Stimulated activated CD4-positive, alpha-beta T cell treated with anti-CD3 and anti-CD28 coated beads, TNF-alpha, amount 100 ng/mL, for 4 hours (primary cell): ENCODE data around the gene OR2A25.
"Not testable (repeated sequence)": the region's sequence is repeated elsewhere in the genome, so short reads cannot be mapped to it uniquely, and the experiment has no call there.

ENCODE experiments used
- DNase-seq, 3 experiments: peaks; one replicate each; pipeline ENCODE4 v3.0.0-alpha.2; 2020; ENCODE audit warnings: low read depth in 3 of 3

The OR2A25 gene

GRCh38 chr7:144069511-144069910 lies at the start of gene OR2A25:
OR2A25 (plus strand) TSS chr7:144069811; CDS start chr7:144074220, 4,409 bp downstream.
- DNase-seq = no peak

GRCh38 chr7:144020340-144020739 lies 49.3 kb upstream of the OR2A25 start:
- DNase-seq = no peak

GRCh38 chr7:144022169-144022568 lies 47.4 kb upstream of the OR2A25 start:
- DNase-seq = no peak

GRCh38 chr7:144023171-144023827 lies 46.3 kb upstream of the OR2A25 start:
- no peak for DNase-seq

DNA sequence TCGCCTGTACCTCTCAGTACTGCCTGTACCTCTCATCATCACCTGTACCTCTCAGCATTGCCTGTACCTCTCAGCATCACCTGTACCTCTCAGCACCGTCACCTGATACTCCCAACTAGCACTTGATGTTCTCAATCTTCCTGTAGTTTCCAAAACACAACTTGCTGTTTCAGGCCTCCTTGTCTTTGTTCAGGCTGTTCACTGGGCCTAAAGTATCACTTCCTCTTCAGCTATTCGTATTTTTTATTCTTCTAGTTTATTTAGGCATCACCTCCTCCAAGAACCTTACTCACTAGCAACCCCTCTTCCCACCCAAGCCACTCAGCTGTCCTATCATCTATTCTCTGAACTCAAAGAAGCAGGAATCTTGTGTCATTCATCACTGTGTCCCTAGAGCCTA lies 45.4 kb upstream of the OR2A25 start:
- DNase-seq = no peak

DNA sequence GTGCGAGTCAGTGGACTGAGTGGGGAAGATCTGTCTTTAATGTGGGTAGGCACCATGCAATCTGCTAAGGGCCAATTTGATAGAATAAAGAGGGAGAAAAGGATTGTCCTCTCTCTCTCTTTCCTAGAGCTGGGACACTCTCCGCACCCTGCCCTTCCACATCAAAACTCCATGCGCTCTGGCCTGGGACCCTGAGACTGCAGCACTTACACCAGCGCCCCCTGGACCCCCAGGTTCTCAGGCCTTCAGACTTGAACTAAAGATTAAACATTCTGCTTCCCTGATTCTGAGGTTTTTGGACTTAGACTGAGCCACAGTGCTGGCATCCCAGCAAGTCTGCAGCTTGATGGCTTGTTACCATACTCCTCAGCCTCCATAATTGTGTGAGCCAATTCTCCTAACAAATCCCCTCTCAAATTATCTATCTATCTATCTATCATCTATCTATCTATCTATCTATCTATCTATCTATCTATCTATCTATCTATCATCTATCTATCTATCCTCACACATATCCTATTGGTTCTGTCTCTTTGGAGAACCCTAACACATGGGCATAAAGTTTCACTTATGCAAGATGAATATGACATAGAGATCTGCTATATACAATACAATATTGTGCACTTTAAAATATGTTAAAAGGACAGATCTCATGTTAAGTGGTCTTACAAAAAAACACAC lies 43.3 kb upstream of the OR2A25 start:
- no peak for DNase-seq

DNA sequence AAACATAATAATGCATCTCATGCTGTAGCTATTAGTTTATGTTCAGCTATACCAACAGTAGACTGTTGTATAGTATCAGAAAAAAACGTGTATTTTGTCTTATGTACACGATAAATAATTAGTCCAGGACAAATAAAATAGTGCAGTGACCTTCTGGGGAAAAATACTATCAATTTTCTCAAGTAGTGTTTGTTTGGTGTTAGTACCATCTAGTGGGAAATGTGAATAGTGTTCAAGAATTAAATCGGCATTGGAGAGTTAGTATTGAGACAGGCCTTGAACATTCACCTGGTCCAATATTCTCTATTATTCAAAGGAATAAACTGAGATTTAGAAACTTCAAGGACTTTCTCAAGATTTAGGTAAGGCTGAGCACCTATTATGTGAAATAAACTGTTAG lies 42.5 kb upstream of the OR2A25 start:
- no peak for DNase-seq

GRCh38 chr7:144027974-144028373 lies 41.6 kb upstream of the OR2A25 start:
- DNase-seq = no peak

DNA sequence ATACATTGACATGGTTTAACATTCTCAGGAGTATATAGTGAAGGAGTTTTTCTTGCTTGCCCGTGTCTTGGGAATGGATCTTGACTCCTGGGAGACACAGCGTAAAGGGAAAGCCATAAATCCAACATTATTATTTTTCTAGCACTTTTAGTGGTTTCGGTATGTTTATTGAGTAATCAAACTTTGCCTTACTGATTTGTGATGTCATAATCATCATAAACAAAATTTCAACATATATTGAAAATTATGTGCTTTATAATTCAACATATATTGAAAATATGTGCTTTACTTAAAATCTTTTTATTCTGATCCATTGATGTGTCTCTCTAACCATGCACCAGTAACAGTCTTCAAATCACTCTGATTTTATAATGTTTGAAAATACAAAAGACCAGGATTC lies 41.1 kb upstream of the OR2A25 start:
- no peak for DNase-seq

DNA sequence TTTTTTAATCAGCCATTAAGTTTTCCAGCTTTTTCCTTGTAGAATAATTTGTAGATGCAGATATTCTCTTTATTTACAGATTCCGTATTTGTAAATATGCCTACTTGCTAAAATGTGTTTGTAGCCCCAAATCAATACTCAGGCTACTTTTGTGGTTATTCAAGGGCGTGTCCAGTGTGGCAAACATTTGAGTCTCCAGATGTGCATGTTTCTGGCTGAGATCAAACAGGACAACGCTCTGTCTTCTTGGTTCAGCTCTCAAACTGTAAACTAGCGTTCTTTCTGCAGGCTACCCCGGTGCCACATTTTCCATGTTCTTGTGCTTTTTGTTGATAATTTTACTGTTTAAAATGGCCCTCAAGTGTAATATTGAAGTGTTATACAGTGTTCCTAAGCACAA lies 37.1 kb upstream of the OR2A25 start:
- no peak for DNase-seq

- DNase-seq = no peak
Observed at GRCh38 chr7:144032985-144033709, 36.5 kb upstream of the OR2A25 start.

GRCh38 chr7:144035385-144035784 lies 34.2 kb upstream of the OR2A25 start:
- no peak for DNase-seq

DNA sequence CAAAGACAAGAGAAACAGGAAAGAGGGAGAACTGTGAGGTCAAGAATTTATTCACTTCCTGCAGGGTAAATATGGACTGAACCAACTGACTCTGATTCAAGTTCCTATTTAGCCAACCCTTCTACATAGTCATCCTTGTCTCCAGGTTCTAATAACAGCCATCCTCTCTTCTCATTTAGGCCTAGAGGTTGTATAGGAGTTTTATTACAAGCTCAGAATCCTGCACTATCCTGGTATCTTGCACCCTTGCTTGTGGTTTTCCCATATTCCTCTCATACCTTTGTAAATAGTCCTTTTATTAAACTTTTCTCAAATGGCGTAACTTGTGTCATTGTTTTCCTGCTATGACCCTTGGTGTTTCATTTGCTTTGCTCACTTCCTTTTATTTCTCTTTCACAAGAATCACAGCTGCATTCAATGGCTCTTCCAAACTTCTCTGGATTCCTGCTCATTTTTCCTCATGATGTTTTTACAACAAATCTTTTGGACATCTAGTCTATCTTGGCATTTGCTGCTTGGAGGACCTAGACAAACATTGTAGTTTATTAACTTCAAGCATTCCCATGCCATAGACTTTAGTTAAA lies 33.2 kb upstream of the OR2A25 start:
- no peak for DNase-seq

- no peak for DNase-seq
Observed at GRCh38 chr7:144037414-144038035, 32.1 kb upstream of the OR2A25 start.

DNA sequence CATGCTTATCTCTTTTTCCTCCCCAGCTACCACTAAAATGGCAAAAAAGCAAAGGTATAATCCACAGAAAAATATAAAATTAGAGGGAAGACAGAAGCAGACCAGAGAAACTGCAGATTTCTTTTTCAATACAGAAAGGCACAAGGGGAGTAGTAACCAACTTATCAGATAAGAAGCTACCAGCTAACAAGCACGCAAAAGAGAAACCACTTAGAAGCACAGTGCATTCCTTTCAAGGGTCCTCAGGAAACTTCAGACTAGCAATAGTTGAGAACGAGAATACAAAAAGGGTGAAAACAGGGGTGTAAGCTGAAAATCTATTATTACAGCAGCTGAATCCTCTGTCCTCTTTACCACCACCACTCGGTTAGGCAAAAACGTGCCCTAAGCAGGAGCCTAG lies 30.7 kb upstream of the OR2A25 start:
- no peak for DNase-seq

DNA sequence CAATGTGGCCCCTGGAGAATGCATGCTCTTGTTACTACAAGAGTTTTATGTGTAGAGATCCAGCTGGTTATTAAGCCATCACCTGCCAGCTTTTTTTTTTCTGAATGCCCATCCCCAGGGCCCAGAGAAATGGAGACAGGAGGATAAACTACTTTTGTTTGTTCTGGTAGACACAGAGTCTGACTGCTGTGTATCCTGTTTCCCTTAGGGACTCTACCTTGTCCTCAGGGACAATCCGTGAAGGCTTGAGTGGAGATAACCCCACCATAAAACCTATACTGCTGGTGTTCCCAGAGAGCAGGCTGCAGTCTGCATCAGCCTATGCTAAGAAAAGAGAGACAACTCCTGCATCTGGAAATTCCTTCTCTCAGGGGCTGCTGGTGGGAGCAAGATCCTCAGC lies 21.0 kb upstream of the OR2A25 start, which contains the start of gene OR2A5:
OR2A5 (plus strand) TSS at position 301 of the 400 bp plus-strand sequence. CDS start 1,454 bp downstream, outside the sequence.
- DNase-seq = no peak

GRCh38 chr7:144049491-144049890 lies 20.1 kb upstream of the OR2A25 start:
- no peak for DNase-seq

DNA sequence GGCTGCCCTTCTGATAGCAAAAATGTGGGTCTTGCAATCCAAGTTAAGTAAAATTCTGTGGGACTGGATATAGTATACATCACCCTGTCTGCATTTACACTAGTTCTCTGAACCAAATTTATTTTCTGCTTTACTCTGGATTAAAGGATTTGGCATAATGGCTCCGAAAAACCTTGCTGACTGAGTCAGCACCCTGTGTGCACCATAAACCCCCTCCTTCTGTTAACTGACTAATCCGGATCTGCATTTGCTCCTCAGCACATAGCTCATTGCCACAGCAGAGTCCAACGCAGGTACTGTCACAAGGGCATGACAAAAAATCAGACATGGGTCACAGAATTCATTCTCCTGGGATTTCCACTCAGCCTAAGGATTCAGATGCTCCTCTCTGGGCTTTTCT lies 19.5 kb upstream of the OR2A25 start:
- no peak for DNase-seq

GRCh38 chr7:144050884-144051283 lies 18.7 kb upstream of the OR2A25 start:
- DNase-seq = not testable (repeated sequence)

DNA sequence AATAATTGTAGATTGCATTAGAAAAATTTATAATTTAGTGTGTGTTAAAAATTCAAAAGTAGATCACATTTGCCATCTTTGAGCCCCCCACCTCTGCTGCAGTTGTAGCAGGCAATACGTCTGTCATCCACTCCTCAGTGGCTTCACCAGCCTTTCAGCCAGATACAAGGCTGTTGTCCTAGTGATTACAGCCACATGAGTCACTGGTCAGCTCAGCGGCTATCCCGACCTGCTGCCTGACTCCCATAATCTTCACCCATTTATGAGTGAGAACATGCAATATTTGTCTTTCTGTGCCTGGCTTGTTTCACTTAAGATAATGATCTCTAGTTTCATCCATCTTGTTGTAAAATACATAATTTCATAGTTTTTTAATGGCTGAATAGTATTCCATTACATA lies 11.7 kb upstream of the OR2A25 start:
- no peak for DNase-seq

GRCh38 chr7:144063710-144064109 lies 5.9 kb upstream of the OR2A25 start:
- no peak for DNase-seq

GRCh38 chr7:144069953-144070352 lies 342 bp downstream of the OR2A25 start:
- DNase-seq = no peak
